UCSD-AML1 (cell line): ENCODE results near the gene PSG1.
"Not testable (repeated sequence)": the region's sequence is repeated elsewhere in the genome, so short reads cannot be mapped to it uniquely, and the experiment has no call there.

ENCODE experiments used
- DNase-seq: peaks from one replicate; lab custom pipeline; 2025; ENCODE audit not compliant: unreplicated experiment; lab: John Stamatoyannopoulos, UW

Gene PSG1

GRCh38 chr19:42879613-42880012, at the start of gene PSG1:
Gene PSG1 (minus strand): TSS chr19:42879713. CDS start chr19:42879581, 132 bp downstream.
- no peak for DNase-seq

GRCh38 chr19:42928896-42929295, 49.4 kb upstream of the PSG1 start:
- no peak for DNase-seq

DNA sequence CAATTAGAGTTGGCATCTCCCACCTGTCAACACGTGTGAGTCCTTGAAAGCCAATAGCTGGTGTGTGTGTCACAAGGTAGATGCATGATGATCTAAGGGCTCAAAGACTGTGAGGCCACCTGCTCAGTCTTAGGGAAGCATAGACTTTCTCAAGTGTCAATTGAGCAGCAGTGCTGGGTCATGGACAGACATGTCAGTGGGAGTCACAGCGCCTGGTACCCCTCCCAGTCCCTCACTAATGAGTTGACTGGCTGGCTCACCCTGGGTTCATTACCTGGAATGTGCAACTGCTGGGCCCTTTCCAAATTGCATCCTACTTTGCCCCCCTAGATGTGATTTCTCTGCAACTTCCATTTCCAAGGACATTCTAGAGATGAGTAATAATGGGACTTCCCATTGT, 47.3 kb upstream of the PSG1 start:
- DNase-seq = no peak

- DNase-seq = peak; percentile 25
These were observed 43.6 kb upstream of the PSG1 start for GRCh38 chr19:42923106-42923505.

DNA sequence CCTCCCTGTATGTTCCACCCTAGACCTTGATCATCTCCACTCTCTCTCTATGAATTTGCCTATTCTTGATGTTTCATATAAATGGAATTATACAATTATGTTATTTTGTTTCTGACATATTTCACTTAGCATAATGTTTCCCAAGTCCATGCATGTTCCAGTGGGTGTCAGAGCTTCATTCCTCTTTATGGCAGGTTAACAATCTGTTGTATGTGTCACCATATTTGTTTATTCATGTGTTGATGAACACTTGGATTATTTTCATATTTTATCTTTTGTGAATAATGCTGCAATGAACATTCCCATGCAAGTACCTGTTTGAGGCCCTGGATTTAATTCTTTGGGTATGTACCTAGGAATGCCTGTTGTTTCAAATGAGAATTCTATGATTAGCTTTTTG, 41.5 kb upstream of the PSG1 start:
- DNase-seq = not testable (repeated sequence)

- no peak for DNase-seq
These were observed 40.2 kb upstream of the PSG1 start for GRCh38 chr19:42919757-42920079.

DNA sequence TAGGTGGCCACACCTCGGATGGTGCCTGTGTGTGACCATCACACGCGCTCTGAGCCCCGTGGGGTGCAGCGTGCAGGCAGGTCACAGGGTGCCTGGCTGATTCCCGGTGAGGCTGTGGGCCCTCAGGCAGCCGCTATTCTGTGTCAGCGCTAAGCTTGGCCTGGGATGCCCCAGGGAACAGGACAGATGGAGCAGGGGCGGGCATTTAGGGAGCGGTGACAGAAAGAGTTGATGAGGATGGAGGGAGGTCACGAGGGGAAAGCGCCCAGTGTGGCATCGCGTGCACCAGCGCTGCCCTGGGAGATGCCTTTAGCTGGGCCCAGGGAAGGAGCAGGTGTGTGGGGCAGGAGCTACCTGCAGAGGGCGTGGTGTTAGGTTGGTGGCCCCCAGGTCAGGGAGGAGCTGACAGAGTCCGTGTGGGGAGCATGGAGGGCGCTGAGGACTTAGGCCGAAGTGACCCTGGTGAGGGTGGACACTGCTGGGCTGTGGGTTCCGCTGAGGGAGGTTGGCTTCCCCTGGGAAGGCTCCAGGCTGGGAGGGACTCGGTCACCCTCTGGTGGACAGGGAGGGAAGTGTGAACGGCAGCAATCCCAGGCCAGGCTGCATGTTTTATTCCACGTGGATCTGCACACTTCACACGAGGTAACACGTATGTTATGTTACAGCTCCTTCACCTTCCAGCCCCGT, 39.7 kb upstream of the PSG1 start:
- peak; percentile 14 for DNase-seq

GRCh38 chr19:42918377-42919069, 39.0 kb upstream of the PSG1 start:
- DNase-seq = not testable (repeated sequence)

- not testable (repeated sequence) for DNase-seq
These were observed 38.1 kb upstream of the PSG1 start, which contains the start of gene PSG6 for GRCh38 chr19:42917634-42918033. Gene PSG6 (minus strand): TSS chr19:42917894. CDS start chr19:42917792, 102 bp downstream.

GRCh38 chr19:42916931-42917330, 37.4 kb upstream of the PSG1 start:
- not testable (repeated sequence) for DNase-seq

- not testable (repeated sequence) for DNase-seq
These were observed 34.0 kb upstream of the PSG1 start for GRCh38 chr19:42913516-42913915.

DNA sequence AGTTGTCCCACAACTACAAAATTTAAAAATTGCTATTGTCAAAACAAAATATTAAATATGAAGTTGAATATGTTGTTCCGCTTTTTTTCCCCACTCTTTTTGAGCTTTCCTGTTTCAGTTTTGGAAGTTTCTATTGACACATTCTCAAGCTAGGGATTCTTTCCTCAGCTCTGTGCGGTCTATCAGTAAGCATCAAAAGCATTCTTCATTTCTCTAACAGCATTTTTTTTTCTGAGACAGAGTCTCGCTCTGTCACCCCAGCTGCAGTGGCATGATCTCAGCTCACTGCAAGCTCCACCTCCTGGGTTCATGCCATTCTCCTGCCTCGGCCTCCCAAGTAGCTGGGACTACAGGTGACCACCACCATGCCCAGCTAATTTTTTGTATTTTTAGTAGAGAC, 33.4 kb upstream of the PSG1 start:
- not testable (repeated sequence) for DNase-seq

GRCh38 chr19:42911731-42912130, 32.2 kb upstream of the PSG1 start:
- DNase-seq = not testable (repeated sequence)

DNA sequence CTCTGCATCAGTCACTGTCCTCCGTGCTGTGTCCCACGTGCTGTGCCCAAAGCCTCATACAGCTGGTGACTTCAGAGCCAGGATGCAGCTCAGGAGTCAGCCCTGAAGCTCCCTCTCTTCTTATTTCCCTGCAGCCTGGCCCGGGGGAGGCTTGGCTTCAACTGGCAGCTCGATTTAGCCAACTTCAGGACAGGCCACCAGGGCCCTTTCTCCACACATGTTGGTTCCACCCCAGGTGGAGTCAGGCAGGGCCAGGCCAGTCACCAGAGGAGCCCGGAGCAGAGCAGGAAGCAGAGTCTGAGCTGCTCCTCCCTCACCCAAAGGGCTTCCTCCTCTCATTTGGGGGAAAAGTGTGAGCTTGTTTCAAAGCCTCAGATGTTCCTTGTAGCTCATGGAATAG, 26.6 kb upstream of the PSG1 start:
- not testable (repeated sequence) for DNase-seq

GRCh38 chr19:42900561-42900960, 21.0 kb upstream of the PSG1 start:
- DNase-seq = not testable (repeated sequence)

GRCh38 chr19:42899674-42900073, 20.2 kb upstream of the PSG1 start:
- DNase-seq = not testable (repeated sequence)

DNA sequence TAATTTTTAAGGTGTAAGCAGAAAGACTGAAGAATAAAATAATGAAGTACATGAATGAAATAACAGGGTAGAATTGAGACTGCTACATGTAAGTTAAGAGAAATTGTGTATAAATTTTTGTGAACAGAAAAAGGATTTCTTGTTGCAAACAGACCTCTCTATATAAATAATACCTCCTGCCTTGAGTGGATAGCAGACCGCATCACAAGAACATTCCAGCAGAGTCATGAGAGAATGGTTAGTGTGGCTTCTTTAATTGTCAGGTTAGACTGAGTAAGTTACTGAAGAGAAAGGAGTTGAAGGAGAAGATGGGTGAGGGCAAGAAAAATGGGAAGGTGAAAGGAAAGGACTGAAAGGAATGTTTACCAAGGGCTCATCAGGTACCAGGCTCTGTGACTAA, 19.6 kb upstream of the PSG1 start:
- DNase-seq = not testable (repeated sequence)

DNA sequence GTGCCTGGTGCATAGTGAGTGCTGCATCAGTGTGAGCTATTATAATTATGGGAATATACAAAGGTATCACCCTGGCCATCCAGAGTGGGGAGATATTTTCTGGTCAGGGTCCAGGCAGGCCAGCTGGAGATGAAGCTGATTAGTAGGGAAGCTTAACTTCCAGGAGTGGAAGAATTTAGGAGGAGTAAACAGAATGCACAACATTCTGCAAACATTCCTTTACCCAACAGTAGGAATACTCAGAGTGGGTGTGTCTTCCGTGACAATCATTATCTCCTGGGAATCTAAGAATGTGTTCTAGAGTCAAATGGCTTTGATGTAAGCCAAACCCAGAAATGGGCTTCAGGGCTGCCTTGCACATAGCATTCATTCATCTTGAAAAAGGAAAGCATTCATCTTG, 19.1 kb upstream of the PSG1 start:
- DNase-seq = not testable (repeated sequence)

GRCh38 chr19:42897729-42898128, 18.2 kb upstream of the PSG1 start:
- DNase-seq = not testable (repeated sequence)

GRCh38 chr19:42890446-42890845, 10.9 kb upstream of the PSG1 start:
- DNase-seq = not testable (repeated sequence)

GRCh38 chr19:42887876-42888445, 8.4 kb upstream of the PSG1 start:
- not testable (repeated sequence) for DNase-seq

GRCh38 chr19:42882730-42883129, 3.2 kb upstream of the PSG1 start:
- DNase-seq = not testable (repeated sequence)
